Thymus (tissue), 14 donors: Measurements from ENCODE around the gene NLRP14. TPM values are rescaled to one million over a fixed set of nuclear protein-coding genes. Genes with fewer than 3 reads are reported as not detected.

Source experiments
- DNase-seq, 9 donors: peaks; one replicate each; pipeline ENCODE4 v3.0.0-alpha.2; 2013; ENCODE audit warnings: low spot score in 9 of 9, low read depth in 6 of 9, missing footprints in 1 of 9
- H3K27ac ChIP-seq, 2 donors: one replicate each; pipeline ENCODE4 v1.5.1; 2013; ENCODE audit warnings: control low read depth in 1 of 2, low read depth in 1 of 2, low read length in 1 of 2, mild to moderate bottlenecking in 1 of 2, moderate library complexity in 1 of 2
- H3K27me3 ChIP-seq, 2 donors: one replicate each; pipeline ENCODE4 v1.5.1; 2013; ENCODE audit warnings: low read length in 1 of 2; ENCODE audit not compliant: control insufficient read depth in 2 of 2, insufficient read depth in 1 of 2
- H3K36me3 ChIP-seq, 2 donors: one replicate each; pipeline ENCODE4 v1.5.1; 2013; ENCODE audit warnings: low read length in 1 of 2, mild to moderate bottlenecking in 1 of 2, moderate library complexity in 1 of 2; ENCODE audit not compliant: control insufficient read depth in 2 of 2, insufficient read depth in 2 of 2
- H3K4me1 ChIP-seq, 2 donors: one replicate each; pipeline ENCODE4 v1.5.1; 2013; ENCODE audit warnings: low read length in 2 of 2; ENCODE audit not compliant: control insufficient read depth in 2 of 2, insufficient read depth in 2 of 2
- H3K4me3 ChIP-seq, 2 donors: one replicate each; pipeline ENCODE4 v1.5.1; 2013; ENCODE audit warnings: low read length in 2 of 2, control low read depth in 1 of 2, mild to moderate bottlenecking in 1 of 2
- H3K9me3 ChIP-seq, 2 donors: one replicate each; pipeline ENCODE4 v1.5.1; 2013; ENCODE audit warnings: low read length in 1 of 2, mild to moderate bottlenecking in 1 of 2; ENCODE audit not compliant: control insufficient read depth in 2 of 2, insufficient read depth in 1 of 2
- WGBS: extraction: QIAGEN DNeasy Blood & Tissue Kit; methylation state at CpG from one replicate; pipeline ENCODE4 v1.1.7; 2013; 5-methylcytosine and 5-hydroxymethylcytosine counted together
- long read RNA-seq, 10 donors: transcript quantifications; one replicate each; lab custom pipeline, GENCODE V29; 2026
- polyA plus RNA-seq: library from polyadenylated mRNA; stranded (reverse); fragments of 200-250 nt; gene quantifications from one replicate; pipeline ENCODE4 v1.2.3, GENCODE V29; 2013
- total RNA-seq: library from RNA; stranded (reverse); fragments of 120-200 nt; gene quantifications from one replicate; pipeline ENCODE4 v1.2.4, GENCODE V29; 2013
- donor health status: healthy.

Gene NLRP14
- total RNA-seq = 0.94 TPM
- 0.09 TPM for polyA plus RNA-seq
- long read RNA-seq, donor 1 = 0 reads
- long read RNA-seq, donor 2 = 0 reads
- long read RNA-seq, donor 3 = 0 reads
- long read RNA-seq, donor 4 = 0 reads
- long read RNA-seq, donor 5 = 0 reads
- long read RNA-seq, donor 6 = 0 reads
- long read RNA-seq, donor 7 = 0 reads
- long read RNA-seq, donor 8 = 0 reads
- long read RNA-seq, donor 9 = 0 reads
- long read RNA-seq, donor 10 = 0 reads

- peak in 3 of 9 donors; percentile 4 to 19 (median 12) for DNase-seq
- peaks cover 2 to 3% of the 10 kb centered on the region in 2 donors for H3K4me1 ChIP-seq
- H3K9me3 ChIP-seq = no peaks in the 10 kb centered on the region
- peak within 1 kb of the TSS; percentile 21 to 22 for H3K4me3 ChIP-seq
- no peaks in the 10 kb centered on the region for H3K36me3 ChIP-seq
- 6% methylated on average over 47 of the region's 47 CpGs for WGBS
- H3K27ac ChIP-seq = no peak within 1 kb of the TSS
- peaks cover 14 to 31% of the 10 kb centered on the region in 2 donors for H3K27me3 ChIP-seq
These were observed at the start of gene NLRP14, which contains the start of gene ZNF214 for GRCh38 chr11:7020183-7020917. Gene NLRP14 (plus strand): TSS chr11:7020479. CDS start chr11:7038587, 18,108 bp downstream. Gene ZNF214 (minus strand): TSS chr11:7020346. CDS start chr11:7002835, 17,511 bp downstream.

GRCh38 chr11:6979365-6979764 is 40.9 kb upstream of the NLRP14 start:
- no peaks in the 10 kb centered on the region for H3K9me3 ChIP-seq
- no peaks in the 10 kb centered on the region for H3K4me1 ChIP-seq
- H3K4me3 ChIP-seq = no peak overlapping the region
- no peak for DNase-seq
- WGBS = 94% methylated on average over 2 of the region's 2 CpGs
- H3K27me3 ChIP-seq = no peaks in the 10 kb centered on the region
- H3K36me3 ChIP-seq = no peaks in the 10 kb centered on the region
- no peak overlapping the region for H3K27ac ChIP-seq

GRCh38 chr11:6986487-6986886 is 33.8 kb upstream of the NLRP14 start:
- 93% methylated on average over 1 of the region's 1 CpG for WGBS
- no peaks in the 10 kb centered on the region for H3K36me3 ChIP-seq
- peaks cover 0 to 2% of the 10 kb centered on the region in 2 donors for H3K9me3 ChIP-seq
- no peak for DNase-seq
- H3K4me1 ChIP-seq = no peaks in the 10 kb centered on the region
- H3K27me3 ChIP-seq = no peaks in the 10 kb centered on the region
- H3K4me3 ChIP-seq = no peak overlapping the region
- no peak overlapping the region for H3K27ac ChIP-seq

GRCh38 chr11:6988506-6988905 is 31.8 kb upstream of the NLRP14 start:
- Histone ChIP-seq H3K4me3 (no peak overlapping the region), H3K36me3 (no peaks in the 10 kb centered on the region), H3K4me1 (no peaks in the 10 kb centered on the region), H3K27ac (no peak overlapping the region), H3K27me3 (no peaks in the 10 kb centered on the region), H3K9me3 (peaks cover 0 to 2% of the 10 kb centered on the region in 2 donors)
- DNase-seq = no peak

GRCh38 chr11:6991227-6991626 is 29.1 kb upstream of the NLRP14 start:
- DNase-seq = no peak
- H3K9me3 ChIP-seq = peaks cover 0 to 2% of the 10 kb centered on the region in 2 donors
- no peaks in the 10 kb centered on the region for H3K27me3 ChIP-seq
- no peaks in the 10 kb centered on the region for H3K36me3 ChIP-seq
- H3K4me3 ChIP-seq = no peak overlapping the region
- H3K4me1 ChIP-seq = no peaks in the 10 kb centered on the region
- 89% methylated on average over 6 of the region's 6 CpGs for WGBS
- H3K27ac ChIP-seq = no peak overlapping the region

- Histone ChIP-seq H3K36me3 (no peaks in the 10 kb centered on the region), H3K27ac (no peak overlapping the region), H3K27me3 (no peaks in the 10 kb centered on the region), H3K9me3 (peaks cover 0 to 2% of the 10 kb centered on the region in 2 donors), H3K4me3 (no peak overlapping the region), H3K4me1 (no peaks in the 10 kb centered on the region)
- WGBS = 95% methylated on average over 2 of the region's 2 CpGs
- no peak for DNase-seq
These were observed 28.3 kb upstream of the NLRP14 start for GRCh38 chr11:6992026-6992425.

- no peaks in the 10 kb centered on the region for H3K27me3 ChIP-seq
- no peak for DNase-seq
- no peaks in the 10 kb centered on the region for H3K4me1 ChIP-seq
- WGBS = 80% methylated on average over 11 of the region's 11 CpGs
- H3K27ac ChIP-seq = no peak overlapping the region
- no peak overlapping the region for H3K4me3 ChIP-seq
- no peaks in the 10 kb centered on the region for H3K36me3 ChIP-seq
- peaks cover 0 to 2% of the 10 kb centered on the region in 2 donors for H3K9me3 ChIP-seq
These were observed 27.5 kb upstream of the NLRP14 start for GRCh38 chr11:6992457-6993417.

- H3K27ac ChIP-seq = no peak overlapping the region
- no peaks in the 10 kb centered on the region for H3K36me3 ChIP-seq
- H3K9me3 ChIP-seq = peaks cover 0 to 2% of the 10 kb centered on the region in 2 donors
- DNase-seq = no peak
- no peak overlapping the region for H3K4me3 ChIP-seq
- H3K27me3 ChIP-seq = no peaks in the 10 kb centered on the region
- H3K4me1 ChIP-seq = no peaks in the 10 kb centered on the region
These were observed 24.6 kb upstream of the NLRP14 start for GRCh38 chr11:6995703-6996102.
